ENCODE data around the gene BORCS8.

- no peak for TF ChIP-seq CTCF (IDR thresholded peaks at IDR 0.05)
- no peak for TF ChIP-seq POLR2A (IDR thresholded peaks at IDR 0.05)
- TF ChIP-seq POLR2AphosphoS5 (IDR thresholded peaks at IDR 0.05), result no peak
Observed at GRCh38 chr19:19159534-19159933, 32.4 kb downstream of the BORCS8 start.

All from prostate gland (tissue), 2 donors.